OCI-LY3 (cell line): ENCODE measurements around the gene CACNA2D3.

Experiments
- CTCF ChIP-seq: fragments of 200-600, 300-600 bp; sonication (generic); IDR thresholded peaks from 2 replicates; pipeline ENCODE4 v1.5.1; 2014; ENCODE audit warnings: antibody characterized with exemption, low read length, low read depth
- EZH2phosphoT487 ChIP-seq: fragments of 200-600 bp; shearing (Covaris generic); IDR thresholded peaks from 2 replicates; pipeline ENCODE4 v1.6.1; 2018; ENCODE audit warnings: antibody characterized with exemption, mixed run types, low read depth

- TF ChIP-seq CTCF (no peak), EZH2phosphoT487 (no peak)
Measured at GRCh38 chr3:54630101-54630623, 507.8 kb downstream of the CACNA2D3 start.
